GM10248 (cell line): ENCODE measurements around the gene CD300H.

Experiments used
- CTCF ChIA-PET: fragments of 300-600 bp; sonication (Branson Sonifier 250); formaldehyde crosslinking; extraction: SDS; loops from one replicate; lab custom pipeline; 2021; ENCODE audit warnings: antibody characterized with exemption; lab: Yijun Ruan, JAX
- POLR2A ChIA-PET: fragments of 350-650 bp; sonication (Branson Sonifier 250); formaldehyde crosslinking; extraction: SDS; loops from one replicate; lab custom pipeline; 2020; ENCODE audit warnings: antibody characterized with exemption; lab: Yijun Ruan, JAX
- DNase-seq: peaks from one replicate; pipeline ENCODE4 v3.0.0; 2012; ENCODE audit errors: extremely low spot score
- TF ChIP-seq, protein P1 (sequence below): IDR thresholded peaks from 2 replicates; pipeline ENCODE4 v1.5.1; 2012; ENCODE audit warnings: mild to moderate bottlenecking, low read depth; ENCODE audit errors: extremely low read depth, missing control alignments, control extremely low read depth

Gene CD300H

DNA sequence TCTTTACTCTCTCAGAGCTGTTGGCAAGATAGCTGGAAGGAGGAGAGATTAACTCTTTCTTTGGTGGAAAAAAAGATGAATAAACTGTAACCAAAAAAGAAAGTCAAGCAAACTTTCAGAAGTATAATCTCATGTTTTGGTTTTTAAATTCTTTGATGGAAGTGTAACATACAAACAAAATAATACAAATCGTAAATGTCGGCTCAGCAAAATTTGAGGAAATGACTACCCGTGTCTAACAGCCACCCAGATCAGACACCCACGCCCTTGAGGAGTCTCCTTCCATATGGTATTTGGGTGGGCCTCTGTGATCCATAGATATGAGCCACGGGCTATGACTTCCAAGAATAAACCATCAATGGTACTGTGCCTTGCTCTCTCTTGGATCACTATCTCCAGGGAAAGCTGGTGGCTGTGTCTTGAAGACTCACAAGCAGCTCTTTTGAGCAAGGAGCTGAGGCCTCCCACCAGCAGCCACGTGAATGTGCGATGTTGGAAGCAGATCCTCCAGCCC, 11.8 kb downstream of the CD300H start:
- TF ChIP-seq, protein P1, sequence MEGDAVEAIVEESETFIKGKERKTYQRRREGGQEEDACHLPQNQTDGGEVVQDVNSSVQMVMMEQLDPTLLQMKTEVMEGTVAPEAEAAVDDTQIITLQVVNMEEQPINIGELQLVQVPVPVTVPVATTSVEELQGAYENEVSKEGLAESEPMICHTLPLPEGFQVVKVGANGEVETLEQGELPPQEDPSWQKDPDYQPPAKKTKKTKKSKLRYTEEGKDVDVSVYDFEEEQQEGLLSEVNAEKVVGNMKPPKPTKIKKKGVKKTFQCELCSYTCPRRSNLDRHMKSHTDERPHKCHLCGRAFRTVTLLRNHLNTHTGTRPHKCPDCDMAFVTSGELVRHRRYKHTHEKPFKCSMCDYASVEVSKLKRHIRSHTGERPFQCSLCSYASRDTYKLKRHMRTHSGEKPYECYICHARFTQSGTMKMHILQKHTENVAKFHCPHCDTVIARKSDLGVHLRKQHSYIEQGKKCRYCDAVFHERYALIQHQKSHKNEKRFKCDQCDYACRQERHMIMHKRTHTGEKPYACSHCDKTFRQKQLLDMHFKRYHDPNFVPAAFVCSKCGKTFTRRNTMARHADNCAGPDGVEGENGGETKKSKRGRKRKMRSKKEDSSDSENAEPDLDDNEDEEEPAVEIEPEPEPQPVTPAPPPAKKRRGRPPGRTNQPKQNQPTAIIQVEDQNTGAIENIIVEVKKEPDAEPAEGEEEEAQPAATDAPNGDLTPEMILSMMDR: no peak
- ChIA-PET POLR2A (no interaction called here), CTCF (interaction anchor here (5.1 kb wide), 1 partner anchor 11 kb away, joined by 27 read pairs; the partner anchor contains the start of gene CD300H)
- DNase-seq: no peak

DNA sequence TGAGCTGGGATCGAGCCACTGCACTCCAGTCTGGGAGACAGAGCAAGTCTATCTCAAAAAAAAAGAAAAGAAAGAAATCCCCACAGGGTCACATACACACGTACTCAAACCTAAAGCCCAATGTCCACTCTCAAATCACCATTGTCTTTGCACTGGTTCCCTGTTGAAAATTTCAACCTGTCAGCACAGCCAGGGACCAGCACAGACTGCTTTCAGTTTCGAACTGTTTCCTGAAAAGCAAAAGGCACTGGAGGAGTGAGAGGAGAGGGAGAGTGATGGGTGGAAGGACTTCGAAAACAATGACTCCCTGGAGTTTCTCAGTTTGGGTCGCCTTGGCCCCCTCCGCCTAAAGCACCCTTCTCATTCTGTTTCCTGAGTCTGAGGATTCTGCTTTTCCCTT, 12.4 kb downstream of the CD300H start:
- POLR2A ChIA-PET: no interaction called here
- CTCF ChIA-PET: interaction anchor here (1.1 to 5.1 kb wide), 2 partner anchors 12 to 98 kb away, joined by 3 to 27 read pairs; partner anchors contain the start of gene CD300H
- TF ChIP-seq, protein P1: no peak
- DNase-seq: no peak

DNA sequence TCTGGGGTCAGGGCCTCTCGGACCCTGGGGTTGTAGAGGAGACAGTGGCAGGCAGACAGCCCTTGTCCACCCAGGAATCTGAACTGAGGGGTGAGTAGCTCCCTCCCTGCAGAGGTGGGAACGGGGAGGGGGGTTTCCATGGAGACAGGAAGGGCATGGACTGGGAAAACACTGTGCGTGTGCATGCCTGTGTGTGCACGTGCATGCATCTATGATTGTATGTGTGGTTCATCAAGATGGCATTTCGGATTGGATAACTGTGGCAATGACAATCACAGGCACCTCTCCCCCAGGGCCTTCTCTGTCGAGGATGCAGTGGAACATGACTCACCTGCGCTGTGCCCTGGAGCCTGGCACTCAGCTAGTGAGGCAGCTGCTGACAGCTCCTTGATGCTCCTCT, 15.3 kb downstream of the CD300H start:
- CTCF ChIA-PET: no interaction called here
- DNase-seq: no peak
- POLR2A ChIA-PET: no interaction called here
- TF ChIP-seq, protein P1: no peak

DNA sequence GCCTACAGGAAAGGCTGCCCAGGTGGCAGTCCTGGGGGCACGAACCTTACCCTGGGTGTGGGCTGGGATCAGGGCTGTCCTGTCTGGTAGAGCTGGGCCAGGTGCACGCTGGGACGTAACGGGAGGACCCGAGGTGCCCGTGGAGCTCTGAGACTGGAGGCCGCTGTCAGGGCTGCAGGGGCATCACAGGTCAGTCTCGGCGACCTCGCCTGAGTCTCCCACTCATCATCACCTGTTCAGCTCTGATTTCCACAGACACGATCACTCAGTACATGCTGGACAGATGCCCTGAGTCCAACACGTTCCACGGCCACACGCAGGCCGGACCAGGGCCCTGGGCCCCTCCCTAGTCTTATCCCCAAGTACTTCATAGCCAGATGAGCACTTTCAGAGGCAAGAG, 16.7 kb downstream of the CD300H start:
- POLR2A ChIA-PET: no interaction called here
- TF ChIP-seq, protein P1: no peak
- CTCF ChIA-PET: interaction anchor here (0.9 kb wide), 1 partner anchor 11 kb away, joined by 3 read pairs; no protein-coding TSS in a partner anchor
- no peak for DNase-seq

DNA sequence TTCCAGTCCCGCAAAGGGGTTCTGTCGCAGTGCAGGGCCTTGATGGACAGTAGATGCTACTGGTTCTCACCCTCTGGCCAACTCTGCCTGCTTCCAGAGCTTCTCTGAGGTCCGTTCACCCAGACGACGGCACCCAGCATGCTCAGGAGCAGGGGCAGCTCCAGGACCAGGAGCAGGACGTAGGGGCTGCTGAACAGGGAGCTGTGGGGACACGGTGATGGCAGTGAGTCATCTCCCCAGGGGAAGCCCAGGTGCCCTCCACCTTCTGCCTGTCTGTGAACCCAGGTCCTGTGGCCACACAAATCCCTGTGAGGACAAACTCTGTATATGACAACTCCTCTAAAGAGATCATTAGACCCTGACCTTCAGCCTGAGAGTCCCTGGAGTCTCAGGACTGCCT, 18.0 kb downstream of the CD300H start:
- POLR2A ChIA-PET: no interaction called here
- no peak for DNase-seq
- TF ChIP-seq, protein P1: no peak
- CTCF ChIA-PET: no interaction called here

DNA sequence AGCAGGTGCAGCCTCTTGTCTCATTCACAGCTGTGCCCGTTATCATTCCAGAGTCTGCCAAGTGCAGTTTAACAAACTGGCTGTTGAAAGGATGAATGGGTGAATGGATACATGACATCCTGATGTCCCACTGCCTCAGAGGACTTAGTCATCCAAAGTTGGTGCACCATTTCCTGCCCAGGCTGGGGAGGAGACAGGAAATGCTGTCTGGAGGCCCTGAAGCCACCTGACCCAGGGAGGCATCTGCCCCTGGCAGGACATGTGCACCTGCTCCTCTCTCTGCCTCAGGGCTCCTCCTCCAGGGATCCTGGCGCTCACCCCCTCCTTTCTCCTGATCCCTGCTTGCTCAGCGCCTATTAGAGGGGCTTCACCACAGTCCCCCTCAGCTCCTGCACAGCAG, 19.6 kb downstream of the CD300H start:
- ChIA-PET POLR2A (no interaction called here), CTCF (no interaction called here)
- no peak for DNase-seq
- TF ChIP-seq, protein P1: no peak
